Sigmoid colon (tissue), 7 donors: Measurements from ENCODE around the gene S100A4. TPM values are rescaled to one million over a fixed set of nuclear protein-coding genes. Genes with fewer than 3 reads are reported as not detected.
"Not testable (repeated sequence)": the region's sequence is repeated elsewhere in the genome, so short reads cannot be mapped to it uniquely, and the experiment has no call there.

Experiments
- DNase-seq: peaks from one replicate; pipeline ENCODE4 v3.0.0-alpha.2; 2019
- H3K27ac ChIP-seq, 4 donors: fragments of 200-600 bp; sonication (generic); one replicate each; pipeline ENCODE4 v1.5.1; 2016 to 2019; ENCODE audit warnings: mild to moderate bottlenecking in 1 of 4
- H3K27me3 ChIP-seq, 3 donors: fragments of 200-600 bp; sonication (generic); one replicate each; pipeline ENCODE4 v1.5.1; 2019; ENCODE audit warnings: mild to moderate bottlenecking in 1 of 3
- H3K36me3 ChIP-seq, 4 donors: fragments of 200-600 bp; sonication (generic); one replicate each; pipeline ENCODE4 v1.5.1; 2016 to 2019
- H3K4me1 ChIP-seq, 4 donors: fragments of 200-600 bp; sonication (generic); one replicate each; pipeline ENCODE4 v1.5.1; 2017 to 2019
- H3K4me3 ChIP-seq, 4 donors: fragments of 200-600 bp; sonication (generic); one replicate each; pipeline ENCODE4 v1.5.1; 2017 to 2019; ENCODE audit warnings: mild to moderate bottlenecking in 2 of 4, moderate library complexity in 1 of 4
- H3K9me3 ChIP-seq, 4 donors: fragments of 200-600 bp in 3 of 4; sonication (generic) in 3 of 4; one replicate each; pipeline versions ENCODE4 v1.5.1 to v1.6.1; 2013 to 2019
- CTCF ChIP-seq, 4 experiments: fragments of 450-650 bp in 3 of 4; fragments of 200-600 bp in 1 of 4; IDR thresholded peaks; one replicate each; pipeline ENCODE4 v1.5.1; 2016 to 2019; ENCODE audit warnings: antibody characterized with exemption in 4 of 4, mild to moderate bottlenecking in 3 of 4, moderate library complexity in 2 of 4
- EP300 ChIP-seq, 4 donors: sonication (generic); formaldehyde crosslinking; IDR thresholded peaks; one replicate each; pipeline ENCODE4 v1.6.1; 2017; ENCODE audit warnings: antibody characterized with exemption in 4 of 4
- POLR2A ChIP-seq, 2 donors: fragments of 450-650 bp; IDR thresholded peaks; one replicate each; pipeline ENCODE4 v1.6.1; 2016; ENCODE audit warnings: antibody characterized with exemption in 2 of 2, mild to moderate bottlenecking in 2 of 2, moderate library complexity in 2 of 2
- POLR2AphosphoS5 ChIP-seq, 4 donors: sonication (generic); formaldehyde crosslinking; IDR thresholded peaks; one replicate each; pipeline ENCODE4 v1.6.1; 2017; ENCODE audit warnings: antibody characterized with exemption in 4 of 4
- WGBS, 2 donors: extraction: QIAGEN DNeasy Blood & Tissue Kit; methylation state at CpG; one replicate each; pipeline ENCODE4 v1.1.7; 2013; 5-methylcytosine and 5-hydroxymethylcytosine counted together
- intact Hi-C: fragments of 100-400 bp; cut with DNase I; formaldehyde crosslinking; loops from one replicate; pipeline ENCODE4 v1.15.1; 2023
- polyA plus RNA-seq, 3 donors: library from polyadenylated mRNA; stranded (reverse); fragments of 200-250 nt; gene quantifications; one replicate each; pipeline ENCODE4 v1.2.3, GENCODE V29; 2013
- total RNA-seq, 4 donors: library from RNA; depleted of rRNA; stranded (reverse); fragments of >200 nt; gene quantifications; one replicate each; pipeline ENCODE4 v1.1.0, GENCODE V29; 2016
- donor health status: healthy with polysubstance abuse.
- donor health status: Bipolar disorder and iron deficiency.
- donor health status: healthy.

The S100A4 gene
- total and polyA plus RNA-seq, 7 donors = 189 to 499 (median 336) TPM

- no peak within 1 kb of the TSS for H3K4me3 ChIP-seq
- no peaks in the 10 kb centered on the region for H3K27me3 ChIP-seq
- intact Hi-C loops = loop anchor here (2.0 kb wide), 2 partner anchors 15 to 61 kb away; partner anchors contain the start of gene S100A13
- peaks cover 0 to 44% (median 40%) of the 10 kb centered on the region in 4 donors for H3K4me1 ChIP-seq
- 22 to 36% methylated on average over 8 of the region's 8 CpGs for WGBS, 2 donors
- no peaks in the 10 kb centered on the region for H3K36me3 ChIP-seq
- H3K27ac ChIP-seq = peak within 1 kb of the TSS; percentile 90 to 97 (median 94)
- TF ChIP-seq POLR2AphosphoS5 (IDR thresholded peaks at IDR 0.05) (peak in 3 of 4 donors; percentile 37 to 79 (median 45)), EP300 (IDR thresholded peaks at IDR 0.05) (no peak)
- no peaks in the 10 kb centered on the region for H3K9me3 ChIP-seq
- peak; percentile 84 for DNase-seq
Measured at GRCh38 chr1:153565529-153566374, 20.1 kb upstream of the S100A4 start, which contains the start of gene S100A2. Gene S100A2 (minus strand): TSS chr1:153565844. CDS start chr1:153563877, 1,967 bp downstream.

GRCh38 chr1:153563991-153564390 is 18.4 kb upstream of the S100A4 start:
- DNase-seq = peak; percentile 56
- Histone ChIP-seq H3K27me3 (no peaks in the 10 kb centered on the region), H3K4me3 (no peak overlapping the region), H3K27ac (peak overlapping the region in 3 of 4 donors; percentile 91 to 97 (median 96)), H3K4me1 (peaks cover 0 to 46% (median 39%) of the 10 kb centered on the region in 4 donors), H3K9me3 (no peaks in the 10 kb centered on the region), H3K36me3 (no peaks in the 10 kb centered on the region)
- no peak for TF ChIP-seq EP300 (IDR thresholded peaks at IDR 0.05)
- TF ChIP-seq CTCF (IDR thresholded peaks at IDR 0.05) = no peak
- TF ChIP-seq POLR2AphosphoS5 (IDR thresholded peaks at IDR 0.05) = no peak
- TF ChIP-seq POLR2A (IDR thresholded peaks at IDR 0.05) = no peak
- intact Hi-C loops = loop anchor here (2.0 kb wide), 1 partner anchor 13 kb away; no protein-coding TSS in a partner anchor
- 92 to 93% methylated on average over 7 of the region's 7 CpGs for WGBS, 2 donors

- DNase-seq = peak; percentile 56
- Histone ChIP-seq H3K4me3 (no peak overlapping the region), H3K4me1 (peaks cover 0 to 41% (median 35%) of the 10 kb centered on the region in 4 donors), H3K27me3 (no peaks in the 10 kb centered on the region), H3K9me3 (no peaks in the 10 kb centered on the region), H3K36me3 (no peaks in the 10 kb centered on the region), H3K27ac (no peak overlapping the region)
- 90 to 94% methylated on average over 6 of the region's 6 CpGs for WGBS, 2 donors
- intact Hi-C loops = no loop called here
- TF ChIP-seq POLR2A (IDR thresholded peaks at IDR 0.05) (no peak), EP300 (IDR thresholded peaks at IDR 0.05) (no peak), POLR2AphosphoS5 (IDR thresholded peaks at IDR 0.05) (no peak), CTCF (IDR thresholded peaks at IDR 0.05) (no peak)
Measured at GRCh38 chr1:153563483-153563901, 17.9 kb upstream of the S100A4 start.

- DNase-seq, H3K9me3 ChIP-seq, intact Hi-C loops, H3K4me3 ChIP-seq, H3K36me3 ChIP-seq, H3K27me3 ChIP-seq: not testable (repeated sequence)
- peaks cover 0 to 26% (median 22%) of the 10 kb centered on the region in 4 donors for H3K4me1 ChIP-seq
- peak overlapping the region in 3 of 4 donors; percentile 7 to 46 (median 32) for H3K27ac ChIP-seq
- WGBS, 2 donors = 60 to 89% methylated on average over 3 of the region's 3 CpGs
Measured at GRCh38 chr1:153562021-153562420, 16.4 kb upstream of the S100A4 start.

- Histone ChIP-seq H3K27me3 (no peaks in the 10 kb centered on the region), H3K4me1 (peaks cover 0 to 21% (median 17%) of the 10 kb centered on the region in 4 donors)
Measured at GRCh38 chr1:153561466-153561985, 15.9 kb upstream of the S100A4 start.

More at GRCh38 chr1:153561466-153561985, 15.9 kb upstream of the S100A4 start:
- WGBS, 2 donors = 95% methylated on average over 3 of the region's 3 CpGs
- intact Hi-C loops = no loop called here
- no peaks in the 10 kb centered on the region for H3K9me3 ChIP-seq
- no peaks in the 10 kb centered on the region for H3K36me3 ChIP-seq
- H3K4me3 ChIP-seq = no peak overlapping the region
- H3K27ac ChIP-seq = peak overlapping the region in 3 of 4 donors; percentile 7 to 46 (median 32)
- peak; percentile 52 for DNase-seq
- TF ChIP-seq EP300 (IDR thresholded peaks at IDR 0.05) = no peak
- no peak for TF ChIP-seq POLR2AphosphoS5 (IDR thresholded peaks at IDR 0.05)
- TF ChIP-seq POLR2A (IDR thresholded peaks at IDR 0.05) = no peak
- no peak for TF ChIP-seq CTCF (IDR thresholded peaks at IDR 0.05)
